Measurements from ENCODE around the gene NPIPB4.
A peak's percentile ranks its signal among the peaks of the same experiment; 100 is the strongest.
"Not testable (repeated sequence)": the region's sequence is repeated elsewhere in the genome, so short reads cannot be mapped to it uniquely, and the experiment has no call there.

Gene NPIPB4

DNA sequence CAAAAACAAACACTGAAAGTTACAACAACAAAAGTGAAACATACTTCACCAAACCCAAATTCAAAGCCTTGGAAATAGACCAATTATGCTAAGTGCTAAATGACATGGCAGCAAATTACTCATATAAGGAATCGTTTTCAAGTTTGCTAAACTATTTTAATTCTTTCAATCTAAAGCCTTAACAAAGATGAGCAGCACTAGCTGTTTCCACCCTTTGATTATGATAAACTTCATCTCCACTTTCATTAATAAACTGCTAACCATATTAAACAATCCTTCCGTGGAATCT is 55.2 kb downstream of the NPIPB4 start:
- H3K27me3 ChIP-seq (ENCODE audit: control insufficient read depth in 3 of 3, insufficient read depth in 3 of 3, low read depth in 1 of 3, low read length in 3 of 3); H3K4me2 ChIP-seq (ENCODE audit: insufficient read depth, low read length, poor library complexity, severe bottlenecking); H2BK5ac ChIP-seq (ENCODE audit: low read length); H2BK15ac ChIP-seq (ENCODE audit: low read length); H3K23ac ChIP-seq (ENCODE audit: low read depth, low read length, poor library complexity); H3K4me1 ChIP-seq (ENCODE audit: control insufficient read depth in 2 of 2, insufficient read depth in 1 of 2, low read depth in 1 of 2, low read length in 2 of 2); H2BK12ac ChIP-seq (ENCODE audit: low read length); H2AFZ ChIP-seq (ENCODE audit: low read length); H4K91ac ChIP-seq (ENCODE audit: low read depth, low read length, poor library complexity); H3K4ac ChIP-seq (ENCODE audit: low read length); H3K14ac ChIP-seq (ENCODE audit: low read length); H3K18ac ChIP-seq (ENCODE audit: low read length); H4K8ac ChIP-seq (ENCODE audit: low read depth, low read length); H3K9me3 ChIP-seq (replicated peaks in 1 of 2; ENCODE audit: control insufficient read depth in 2 of 2, insufficient read depth in 1 of 2, low read depth in 1 of 2, low read length in 2 of 2); H3K4me3 ChIP-seq (ENCODE audit: low read length in 2 of 2); H3K36me3 ChIP-seq (replicated peaks in 1 of 2; ENCODE audit: control insufficient read depth in 2 of 2, insufficient read depth in 2 of 2, low read length in 2 of 2); H3K27ac ChIP-seq (replicated peaks; ENCODE audit: low read length); H2AK5ac ChIP-seq (ENCODE audit: low read depth, low read length); H2BK120ac ChIP-seq (ENCODE audit: low read depth, low read length); DNase-seq (ENCODE audit: low spot score); H3K9ac ChIP-seq (ENCODE audit: low read depth, low read length, poor library complexity); H3K79me1 ChIP-seq (ENCODE audit: low read depth, low read length): not testable (repeated sequence)
- no CpG with 5 or more reads among the region's 2 CpGs for WGBS, 2 donors (ENCODE audit: extremely low coverage in 2 of 2, insufficient read length in 2 of 2, insufficient replicate concordance in 1 of 2)

DNA sequence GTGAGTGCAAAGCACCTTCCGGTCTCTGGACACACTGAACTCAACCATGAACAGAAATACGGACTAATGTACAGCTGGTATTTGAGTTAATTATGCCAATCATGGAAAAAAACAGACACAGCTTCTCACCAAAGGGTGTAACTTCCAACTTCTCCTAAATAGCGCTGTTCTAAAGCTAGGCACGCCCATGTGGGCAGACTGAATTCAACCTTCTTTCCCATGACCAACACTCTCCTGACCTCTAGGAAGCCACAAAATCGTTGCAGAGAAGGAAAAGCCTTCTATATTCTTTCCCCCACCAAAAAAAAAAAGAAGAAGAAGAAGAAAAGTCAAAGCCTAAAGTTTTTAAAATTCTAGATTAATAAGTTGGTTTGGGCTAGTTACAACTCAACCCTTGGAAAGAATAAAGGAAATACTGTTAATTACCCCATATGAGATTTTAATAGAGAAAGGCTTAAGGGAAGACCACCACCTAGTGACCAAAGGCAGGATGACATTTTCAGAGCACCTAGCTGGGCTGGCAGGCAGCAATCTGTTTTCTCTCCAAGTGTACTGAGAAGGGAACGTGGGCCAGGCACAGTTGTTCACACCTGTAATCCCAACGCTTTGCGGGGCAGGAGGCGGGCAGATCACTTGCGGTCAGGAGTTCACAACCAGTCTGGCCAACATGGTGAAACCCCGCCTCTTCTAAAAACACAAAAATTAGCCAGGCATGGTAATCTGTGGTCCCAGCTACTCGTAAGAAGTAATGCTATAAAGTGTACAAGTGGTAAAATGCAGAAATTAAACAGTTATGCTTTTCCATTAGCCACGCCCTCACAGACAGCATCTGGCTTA is 55.8 kb downstream of the NPIPB4 start:
- H3K79me1 ChIP-seq (ENCODE audit: low read depth, low read length); H3K4ac ChIP-seq (ENCODE audit: low read length): not testable (repeated sequence)
- peak; percentile 5 for DNase-seq (ENCODE audit: low spot score)

DNA sequence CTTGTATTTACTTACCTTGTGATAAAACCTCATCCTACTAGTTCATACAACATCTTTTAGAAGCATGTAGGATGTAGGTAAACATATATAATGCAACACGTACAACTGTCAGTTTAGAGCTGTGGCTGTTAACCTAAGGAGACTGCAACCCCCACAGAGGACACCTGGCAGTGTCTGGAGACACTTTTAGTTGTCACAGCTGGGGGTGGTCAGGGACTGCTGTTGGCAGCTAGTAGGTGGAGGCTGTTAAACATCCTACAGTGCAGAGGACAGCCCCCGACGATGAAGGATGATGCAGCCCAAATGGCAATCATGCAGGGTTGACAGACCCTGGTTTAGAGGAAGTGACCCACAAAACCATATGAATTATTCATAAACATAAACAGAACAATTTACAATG is 59.0 kb downstream of the NPIPB4 start:
- H2BK12ac ChIP-seq (ENCODE audit: low read length); H2AFZ ChIP-seq (ENCODE audit: low read length); H2AK5ac ChIP-seq (ENCODE audit: low read depth, low read length); H3K9me3 ChIP-seq (replicated peaks in 1 of 2; ENCODE audit: control insufficient read depth in 2 of 2, insufficient read depth in 1 of 2, low read depth in 1 of 2, low read length in 2 of 2); H3K4me2 ChIP-seq (ENCODE audit: insufficient read depth, low read length, poor library complexity, severe bottlenecking); H2BK15ac ChIP-seq (ENCODE audit: low read length); H3K36me3 ChIP-seq (replicated peaks in 1 of 2; ENCODE audit: control insufficient read depth in 2 of 2, insufficient read depth in 2 of 2, low read length in 2 of 2); H3K4me1 ChIP-seq (ENCODE audit: control insufficient read depth in 2 of 2, insufficient read depth in 1 of 2, low read depth in 1 of 2, low read length in 2 of 2); H3K4ac ChIP-seq (ENCODE audit: low read length); H3K27ac ChIP-seq (replicated peaks; ENCODE audit: low read length); DNase-seq (ENCODE audit: low spot score); H3K18ac ChIP-seq (ENCODE audit: low read length); H2BK5ac ChIP-seq (ENCODE audit: low read length); H4K8ac ChIP-seq (ENCODE audit: low read depth, low read length); H3K27me3 ChIP-seq (ENCODE audit: control insufficient read depth in 3 of 3, insufficient read depth in 3 of 3, low read depth in 1 of 3, low read length in 3 of 3); H4K91ac ChIP-seq (ENCODE audit: low read depth, low read length, poor library complexity); H2BK120ac ChIP-seq (ENCODE audit: low read depth, low read length); H3K9ac ChIP-seq (ENCODE audit: low read depth, low read length, poor library complexity); H3K4me3 ChIP-seq (ENCODE audit: low read length in 2 of 2); H3K79me1 ChIP-seq (ENCODE audit: low read depth, low read length); H3K14ac ChIP-seq (ENCODE audit: low read length); H3K23ac ChIP-seq (ENCODE audit: low read depth, low read length, poor library complexity): not testable (repeated sequence)
- no CpG with 5 or more reads among the region's 3 CpGs for WGBS, 2 donors (ENCODE audit: extremely low coverage in 2 of 2, insufficient read length in 2 of 2, insufficient replicate concordance in 1 of 2)

More for the DNA sequence above, 55.8 kb downstream of the NPIPB4 start:
- H3K9me3 ChIP-seq (replicated peaks in 1 of 2; ENCODE audit: control insufficient read depth in 2 of 2, insufficient read depth in 1 of 2, low read depth in 1 of 2, low read length in 2 of 2); H3K9ac ChIP-seq (ENCODE audit: low read depth, low read length, poor library complexity); H3K4me1 ChIP-seq (ENCODE audit: control insufficient read depth in 2 of 2, insufficient read depth in 1 of 2, low read depth in 1 of 2, low read length in 2 of 2); H3K27ac ChIP-seq (replicated peaks; ENCODE audit: low read length); H3K14ac ChIP-seq (ENCODE audit: low read length); H3K4me3 ChIP-seq (ENCODE audit: low read length in 2 of 2); H2AFZ ChIP-seq (ENCODE audit: low read length); H4K8ac ChIP-seq (ENCODE audit: low read depth, low read length); H3K18ac ChIP-seq (ENCODE audit: low read length); H3K23ac ChIP-seq (ENCODE audit: low read depth, low read length, poor library complexity); H2BK12ac ChIP-seq (ENCODE audit: low read length); H4K91ac ChIP-seq (ENCODE audit: low read depth, low read length, poor library complexity); H2BK120ac ChIP-seq (ENCODE audit: low read depth, low read length); H3K27me3 ChIP-seq (ENCODE audit: control insufficient read depth in 3 of 3, insufficient read depth in 3 of 3, low read depth in 1 of 3, low read length in 3 of 3); H3K4me2 ChIP-seq (ENCODE audit: insufficient read depth, low read length, poor library complexity, severe bottlenecking); H2BK15ac ChIP-seq (ENCODE audit: low read length); H2BK5ac ChIP-seq (ENCODE audit: low read length); H3K36me3 ChIP-seq (replicated peaks in 1 of 2; ENCODE audit: control insufficient read depth in 2 of 2, insufficient read depth in 2 of 2, low read length in 2 of 2); H2AK5ac ChIP-seq (ENCODE audit: low read depth, low read length): not testable (repeated sequence)
- no CpG with 5 or more reads among the region's 13 CpGs for WGBS, 2 donors (ENCODE audit: extremely low coverage in 2 of 2, insufficient read length in 2 of 2, insufficient replicate concordance in 1 of 2)

DNA sequence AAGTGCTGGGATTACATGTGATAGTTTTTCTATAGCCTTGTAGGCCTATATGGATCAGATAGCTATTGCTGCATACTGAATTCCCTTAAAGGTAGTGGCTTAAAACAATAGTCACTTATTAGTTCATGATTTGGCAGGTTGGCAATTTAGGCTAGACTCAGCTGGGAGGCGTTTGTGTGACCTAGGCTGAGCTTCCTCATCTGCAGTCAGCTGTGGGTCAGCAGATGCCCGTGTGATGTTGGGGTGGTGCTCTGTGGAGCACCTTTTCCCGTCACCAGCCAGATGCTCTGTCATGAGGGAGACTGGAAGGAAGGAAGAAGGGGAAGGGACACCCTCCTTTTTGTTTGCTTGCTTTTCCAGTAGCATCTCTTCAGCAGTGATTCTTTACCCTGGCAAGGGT is 64.2 kb downstream of the NPIPB4 start:
- H3K27me3 ChIP-seq (ENCODE audit: control insufficient read depth in 3 of 3, insufficient read depth in 3 of 3, low read depth in 1 of 3, low read length in 3 of 3); DNase-seq (ENCODE audit: low spot score); H2BK5ac ChIP-seq (ENCODE audit: low read length); H3K4me1 ChIP-seq (ENCODE audit: control insufficient read depth in 2 of 2, insufficient read depth in 1 of 2, low read depth in 1 of 2, low read length in 2 of 2); H3K79me1 ChIP-seq (ENCODE audit: low read depth, low read length); H3K9ac ChIP-seq (ENCODE audit: low read depth, low read length, poor library complexity); H3K36me3 ChIP-seq (replicated peaks in 1 of 2; ENCODE audit: control insufficient read depth in 2 of 2, insufficient read depth in 2 of 2, low read length in 2 of 2); H4K8ac ChIP-seq (ENCODE audit: low read depth, low read length); H4K91ac ChIP-seq (ENCODE audit: low read depth, low read length, poor library complexity); H2BK120ac ChIP-seq (ENCODE audit: low read depth, low read length); H3K4ac ChIP-seq (ENCODE audit: low read length); H3K18ac ChIP-seq (ENCODE audit: low read length); H3K4me3 ChIP-seq (ENCODE audit: low read length in 2 of 2); H2BK15ac ChIP-seq (ENCODE audit: low read length); H2AFZ ChIP-seq (ENCODE audit: low read length); H3K4me2 ChIP-seq (ENCODE audit: insufficient read depth, low read length, poor library complexity, severe bottlenecking); H3K27ac ChIP-seq (replicated peaks; ENCODE audit: low read length); H2BK12ac ChIP-seq (ENCODE audit: low read length); H3K23ac ChIP-seq (ENCODE audit: low read depth, low read length, poor library complexity); H2AK5ac ChIP-seq (ENCODE audit: low read depth, low read length); H3K14ac ChIP-seq (ENCODE audit: low read length); H3K9me3 ChIP-seq (replicated peaks in 1 of 2; ENCODE audit: control insufficient read depth in 2 of 2, insufficient read depth in 1 of 2, low read depth in 1 of 2, low read length in 2 of 2): not testable (repeated sequence)
- WGBS, 2 donors (ENCODE audit: extremely low coverage in 2 of 2, insufficient read length in 2 of 2, insufficient replicate concordance in 1 of 2), result no CpG with 5 or more reads among the region's 3 CpGs
